Cortex of kidney (tissue), 1 donor: ENCODE data around the gene TCP11L1.
"Not testable (repeated sequence)": the region's sequence is repeated elsewhere in the genome, so short reads cannot be mapped to it uniquely, and the experiment has no call there.

Experiments
- DNase-seq: peaks from one replicate; lab custom pipeline; 2025; lab: John Stamatoyannopoulos, UW

TCP11L1 gene

DNA sequence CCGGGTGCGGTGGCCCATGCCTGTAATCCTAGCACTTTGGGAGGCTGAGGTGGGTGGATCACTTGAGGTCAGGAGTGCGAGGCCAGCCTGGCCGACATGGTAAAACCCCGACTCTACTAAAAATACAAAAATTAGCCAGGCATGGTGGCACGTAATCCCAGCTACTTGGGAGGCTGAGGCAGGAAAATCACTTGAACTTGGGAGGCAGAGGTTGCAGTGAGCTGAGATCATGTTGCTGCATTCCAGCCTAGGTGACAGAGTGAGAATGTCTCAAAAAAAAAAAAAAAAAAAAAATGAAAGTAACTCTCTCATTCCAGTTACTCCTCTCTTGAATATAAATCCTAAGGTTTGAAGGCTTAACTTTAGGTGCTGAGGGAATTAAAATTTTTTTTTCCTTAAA, 10.2 kb upstream of the TCP11L1 start:
- not testable (repeated sequence) for DNase-seq

DNA sequence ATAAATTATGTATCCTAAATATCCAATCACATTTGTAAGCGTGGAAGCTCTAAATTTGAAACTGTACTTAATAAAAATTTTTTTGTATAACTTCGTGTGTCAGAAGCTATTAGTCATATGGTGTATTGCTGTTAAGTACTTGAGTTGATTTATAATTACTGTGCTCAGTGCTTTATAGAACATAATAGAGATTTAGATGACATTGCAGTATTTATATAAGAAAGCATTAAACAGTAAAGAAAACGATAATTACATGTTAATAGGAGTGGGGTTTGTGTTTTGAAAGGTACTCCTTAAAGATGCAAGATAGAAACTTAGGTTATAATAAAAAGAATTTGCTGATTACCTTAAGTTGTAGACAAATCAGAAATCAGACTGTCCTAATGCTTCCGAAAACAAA, 5.9 kb upstream of the TCP11L1 start:
- DNase-seq, result no peak

DNA sequence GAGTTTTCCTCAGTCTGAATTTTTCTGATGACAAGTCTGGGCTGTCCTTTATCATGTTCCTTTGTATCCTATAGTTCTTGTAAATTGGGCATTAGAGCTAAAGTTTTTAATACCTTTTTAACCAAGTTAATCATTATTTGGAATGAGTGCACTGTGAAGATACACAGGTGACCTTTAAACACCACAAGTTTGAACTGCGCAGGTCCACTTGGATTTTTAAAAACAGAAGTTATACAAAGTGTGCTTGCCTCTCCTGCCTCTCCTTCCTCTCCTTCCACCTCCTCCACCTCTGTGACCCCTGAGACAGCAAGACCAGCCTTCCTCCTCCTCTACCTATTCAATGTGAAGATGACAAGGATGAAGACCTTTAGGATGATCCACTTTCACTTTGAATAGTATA, 4.4 kb upstream of the TCP11L1 start:
- no peak for DNase-seq

DNA sequence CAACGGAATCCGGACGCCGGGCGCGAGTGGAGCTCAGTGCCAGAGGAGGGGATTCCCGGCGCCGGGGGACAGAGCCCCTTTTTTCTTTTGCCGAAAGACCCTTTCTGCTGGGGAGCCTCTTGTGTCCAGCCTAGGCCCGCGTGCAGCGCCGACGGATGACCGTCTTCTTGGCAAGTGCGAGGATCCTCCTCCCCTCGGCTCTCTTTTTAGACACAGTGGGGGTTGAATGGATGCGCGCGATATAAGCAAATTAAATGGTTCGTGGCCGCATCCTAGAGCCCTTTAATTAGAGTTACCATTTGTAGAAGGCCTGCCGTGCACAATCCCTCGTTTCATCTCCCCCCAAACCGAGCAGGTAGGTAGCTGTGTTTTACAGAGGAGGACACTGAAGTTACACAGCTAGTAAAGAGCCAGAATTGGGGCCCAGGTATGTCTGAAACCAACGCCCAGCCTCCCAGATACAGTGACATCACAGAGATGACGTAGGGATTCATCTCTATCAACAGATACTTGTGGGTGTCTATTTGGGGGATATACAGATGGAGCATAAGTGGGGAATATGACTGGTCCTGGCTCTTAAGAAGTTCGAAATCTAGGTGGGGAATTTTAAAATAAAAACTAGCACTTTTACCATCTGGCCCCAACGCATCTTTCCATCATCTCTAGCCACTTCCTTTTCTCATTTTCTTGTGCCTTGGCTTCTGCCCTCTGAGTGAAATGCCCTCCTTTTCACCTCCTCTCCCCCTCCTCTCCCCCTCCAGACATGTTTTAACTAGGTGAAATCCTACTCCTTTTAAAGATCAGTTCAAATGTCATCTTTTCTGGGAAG, 875 bp downstream of the TCP11L1 start:
- no peak for DNase-seq

DNA sequence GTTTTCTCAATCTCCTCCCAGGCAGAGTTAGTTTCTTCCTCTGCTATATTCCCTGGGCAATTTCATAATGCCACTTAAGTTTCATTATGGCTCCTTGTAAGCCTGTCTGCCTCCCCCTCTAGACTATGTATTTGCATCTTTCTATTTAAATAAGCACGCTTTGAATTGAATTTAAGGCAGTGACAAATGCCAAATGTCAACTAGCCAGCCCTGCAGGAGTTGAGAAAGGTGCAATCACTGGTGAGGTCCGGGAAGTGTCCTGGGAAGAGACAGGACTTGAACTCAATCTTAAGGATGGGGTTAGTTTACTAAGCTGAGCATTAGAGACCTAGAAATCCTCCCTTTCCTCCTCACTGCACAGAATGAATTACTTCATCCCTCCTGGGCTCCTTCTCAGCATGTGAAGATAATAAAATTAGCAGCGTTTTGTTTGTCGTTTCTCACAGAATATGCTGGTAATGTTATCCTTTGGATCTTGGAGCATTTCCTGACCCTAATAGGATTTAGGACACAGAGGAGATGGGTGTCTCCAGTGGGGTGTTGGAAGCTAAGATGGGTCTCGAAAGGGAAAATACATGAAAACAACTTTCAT, 1.6 kb downstream of the TCP11L1 start:
- no peak for DNase-seq

DNA sequence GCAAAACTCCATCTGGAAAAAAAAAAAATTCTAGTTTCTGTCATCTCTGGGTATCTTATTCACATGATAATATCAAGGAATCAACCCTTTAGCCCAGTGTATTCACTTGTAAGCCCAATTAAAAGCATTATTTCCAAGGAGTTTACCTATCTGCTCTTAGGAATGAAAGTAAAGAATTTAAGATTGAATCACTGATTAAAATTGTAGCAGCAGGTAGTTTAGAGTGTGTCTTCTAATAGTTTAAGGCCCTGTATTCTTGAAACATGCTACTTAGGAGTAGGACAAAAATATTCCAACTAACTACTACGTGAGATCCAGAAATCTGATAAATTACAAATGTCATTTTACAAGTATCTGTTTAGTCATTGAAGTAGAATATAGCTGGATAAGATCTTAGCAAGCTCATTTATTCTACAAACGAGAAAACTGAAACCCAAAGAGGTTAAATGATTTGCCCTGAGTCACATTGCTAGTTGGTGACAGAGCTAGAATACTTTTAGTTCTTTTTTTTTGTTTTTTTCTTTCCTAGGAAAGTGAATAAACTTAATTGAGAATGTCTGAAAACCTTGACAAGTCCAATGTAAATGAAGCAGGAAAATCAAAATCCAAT, 4.0 kb downstream of the TCP11L1 start:
- no peak for DNase-seq

DNA sequence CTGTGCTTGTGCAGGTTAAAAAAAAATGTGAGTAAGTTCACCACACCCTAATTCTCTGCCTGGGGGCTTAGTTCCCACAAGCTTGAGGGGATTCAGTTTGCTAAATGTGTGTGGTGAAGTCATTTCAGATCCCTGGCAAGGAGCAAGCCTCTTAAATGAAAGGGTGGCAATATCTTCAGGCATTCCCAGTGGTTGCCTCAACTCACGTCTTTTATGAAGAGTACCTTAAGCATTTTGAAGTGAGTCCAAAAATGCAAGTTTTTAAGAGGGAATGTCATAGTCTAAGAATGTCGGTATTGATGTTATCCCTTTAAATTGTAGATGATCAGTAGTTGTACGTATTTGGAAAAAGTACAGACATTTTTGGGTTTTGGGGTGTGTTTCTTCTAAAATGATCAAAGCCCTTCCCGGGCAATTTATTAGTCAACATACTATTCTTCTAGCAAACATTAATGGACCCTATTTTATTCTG, 4.9 kb downstream of the TCP11L1 start:
- no peak for DNase-seq

DNA sequence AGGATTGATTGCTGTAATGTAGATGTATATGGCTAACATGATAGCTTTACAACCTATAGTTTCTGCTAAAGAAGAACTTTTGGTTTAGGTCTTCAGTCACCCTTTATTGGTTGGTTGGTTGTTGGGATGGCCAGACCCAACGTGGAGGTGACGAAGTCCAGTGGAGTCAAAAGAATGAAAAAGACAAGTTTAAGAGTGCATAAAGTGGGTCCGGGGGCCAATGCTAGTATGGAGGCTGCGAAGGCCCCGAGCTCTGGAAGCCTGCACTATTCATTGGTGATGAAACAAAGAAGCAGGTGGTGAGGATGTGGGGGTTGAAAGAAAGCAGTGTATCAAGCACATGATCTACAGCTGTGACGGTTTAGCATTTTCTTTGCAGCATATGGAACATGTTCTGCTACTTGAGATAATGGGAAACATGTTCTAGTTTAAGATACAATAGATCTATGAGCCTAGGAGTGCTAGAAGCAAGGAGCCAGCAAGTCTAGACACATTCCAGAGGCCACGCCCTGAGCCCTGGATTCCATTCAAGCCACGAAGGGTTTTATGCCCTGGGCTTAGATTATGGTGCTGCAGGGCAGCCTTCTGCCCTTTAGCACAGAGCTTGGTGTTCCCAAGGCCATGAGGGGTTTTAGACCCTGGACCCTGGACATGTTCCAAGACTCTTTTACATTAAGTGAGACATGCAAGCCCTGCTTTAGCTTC, 6.3 kb downstream of the TCP11L1 start:
- no peak for DNase-seq

DNA sequence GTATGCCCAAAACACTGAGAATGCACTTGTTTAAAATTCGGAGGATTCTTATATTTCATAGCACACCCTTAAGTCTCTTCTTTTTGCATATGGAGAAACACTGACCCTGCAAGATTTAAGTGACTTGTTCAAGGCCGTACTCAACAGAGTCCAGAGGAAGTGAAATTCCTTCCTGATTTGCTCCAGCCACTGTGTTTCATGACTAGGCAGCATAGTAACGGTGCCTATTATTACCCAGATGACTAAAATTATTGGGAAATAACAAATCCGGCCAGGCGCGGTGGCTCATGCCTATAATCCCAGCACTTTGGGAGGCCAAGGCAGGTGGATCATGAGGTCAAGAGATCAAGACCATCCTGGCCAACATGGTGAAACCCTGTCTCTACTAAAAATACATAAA, 9.3 kb downstream of the TCP11L1 start:
- not testable (repeated sequence) for DNase-seq

DNA sequence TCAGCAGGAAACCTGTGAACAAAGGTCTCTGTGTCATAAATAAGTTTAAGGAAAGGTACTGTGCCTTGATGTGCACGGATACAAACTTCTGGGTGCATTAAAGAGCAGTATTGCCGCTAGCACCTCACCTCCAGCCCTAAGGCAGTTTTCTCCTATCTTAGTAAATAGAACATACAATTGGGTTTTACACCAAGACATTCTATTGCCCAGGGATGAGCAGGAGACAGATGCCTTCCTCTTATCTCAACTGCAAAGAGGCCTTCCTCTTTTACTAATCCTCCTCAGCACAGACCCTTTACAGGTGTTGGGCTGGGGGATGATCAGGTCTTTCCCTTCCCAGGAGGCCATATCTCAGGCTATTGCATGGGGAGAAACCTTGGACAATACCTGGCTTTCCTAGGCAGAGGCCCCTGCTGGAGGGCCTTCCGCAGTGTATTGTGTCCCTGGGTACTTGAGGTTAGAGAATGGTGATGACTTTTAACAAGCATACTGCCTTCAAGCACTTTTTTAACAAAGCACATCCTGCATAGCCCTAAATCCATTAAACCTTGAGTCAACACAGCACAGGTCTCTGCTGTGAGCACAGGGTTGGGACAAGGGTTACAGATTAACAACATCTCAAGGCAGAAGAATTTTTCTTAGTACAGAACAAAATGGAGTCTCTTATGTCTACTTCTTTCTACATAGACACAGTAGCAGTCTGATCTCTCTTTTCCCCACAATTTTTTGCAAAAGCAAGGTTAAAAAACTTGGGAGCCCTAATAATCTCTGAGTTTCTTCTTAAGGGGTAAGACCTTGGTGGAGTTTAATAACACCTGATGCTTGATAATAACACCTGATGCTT, 10.4 kb downstream of the TCP11L1 start:
- DNase-seq, result not testable (repeated sequence)

DNA sequence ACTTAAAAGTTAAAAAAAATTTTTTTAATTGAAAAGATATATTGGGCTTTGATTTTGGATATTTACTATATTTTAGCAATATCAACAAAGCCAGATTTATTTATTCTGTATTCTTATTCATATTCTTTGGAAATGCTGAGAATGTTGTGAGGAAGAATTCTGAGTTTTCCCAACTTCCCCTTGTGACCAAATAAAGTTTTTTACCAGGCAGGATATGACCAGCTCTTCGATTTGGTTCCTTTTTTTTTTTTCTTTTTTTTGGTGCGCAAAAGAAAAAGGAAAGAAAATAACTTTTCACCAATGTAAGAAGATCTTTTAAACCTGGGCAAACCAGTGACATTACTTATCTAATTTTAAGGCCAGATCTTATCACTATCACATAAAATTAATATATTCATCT, 12.9 kb downstream of the TCP11L1 start:
- no peak for DNase-seq

DNA sequence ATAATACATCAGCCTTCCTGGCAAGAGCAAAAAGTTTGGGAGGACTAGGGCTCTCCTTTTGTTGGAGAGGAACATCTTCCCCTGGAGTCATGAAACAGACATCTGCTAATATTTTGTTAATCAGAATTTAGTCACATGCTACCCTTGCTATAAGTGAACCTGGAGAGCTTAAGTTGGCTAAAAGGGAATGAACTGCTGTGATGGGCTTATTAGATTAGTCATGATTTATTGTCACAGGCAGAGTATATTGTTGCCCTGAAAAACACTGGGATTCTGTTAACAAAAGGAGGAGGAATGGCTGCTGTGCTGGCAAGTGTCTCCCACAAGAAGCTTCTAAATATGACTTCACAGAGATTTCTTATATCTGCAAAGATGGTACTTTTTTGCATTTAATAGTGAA, 16.0 kb downstream of the TCP11L1 start:
- DNase-seq, result no peak

DNA sequence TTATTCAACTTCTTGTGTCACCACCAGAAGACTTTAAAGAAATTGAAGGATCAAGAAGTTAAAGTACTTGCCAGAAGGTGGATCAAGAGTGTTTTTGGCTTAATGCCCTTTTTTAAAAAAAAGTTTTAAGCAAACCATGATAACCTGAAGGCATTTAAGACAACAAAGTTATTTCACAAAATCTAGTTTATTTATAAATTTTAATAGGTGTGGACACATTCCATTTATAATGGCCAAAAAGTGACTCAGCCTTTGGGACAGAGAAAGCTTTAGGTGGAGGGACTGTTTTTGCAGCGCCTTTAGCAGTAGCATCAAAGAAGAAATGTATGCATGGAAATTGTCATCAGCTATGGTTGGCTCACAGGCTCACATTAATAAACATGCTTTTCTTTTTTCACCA, 17.9 kb downstream of the TCP11L1 start:
- no peak for DNase-seq

DNA sequence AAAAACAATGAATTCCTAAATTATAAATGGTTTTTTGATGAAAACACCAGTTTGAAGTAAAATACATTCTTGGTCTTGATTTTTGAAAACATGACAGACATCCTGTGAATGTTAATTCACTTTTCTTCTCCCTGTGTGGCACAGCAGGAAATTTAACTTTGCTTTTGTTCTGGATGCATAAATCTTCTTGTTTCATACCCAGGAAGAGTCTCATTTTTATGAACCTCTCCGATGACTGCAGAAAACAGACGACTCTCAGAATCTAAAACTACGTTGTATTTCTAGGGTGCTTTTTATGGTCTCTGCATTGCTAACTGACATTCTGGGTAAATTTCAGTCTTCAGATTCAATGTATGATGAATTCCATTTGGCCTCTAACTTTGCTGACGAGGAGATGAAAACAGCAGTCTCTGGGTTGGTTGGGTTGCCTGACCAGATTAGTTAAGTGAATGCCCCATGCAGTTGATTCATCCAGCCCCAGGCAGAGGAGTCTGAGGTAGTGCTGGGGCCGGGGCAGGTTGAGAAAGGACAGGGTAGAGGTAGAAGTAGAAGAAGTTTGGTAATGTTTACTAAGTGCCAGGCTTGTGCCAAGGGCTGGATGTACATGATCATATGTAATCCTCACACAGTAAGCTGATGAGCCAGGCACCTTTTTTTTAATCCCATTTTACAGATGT, 20.1 kb downstream of the TCP11L1 start:
- DNase-seq, result no peak

DNA sequence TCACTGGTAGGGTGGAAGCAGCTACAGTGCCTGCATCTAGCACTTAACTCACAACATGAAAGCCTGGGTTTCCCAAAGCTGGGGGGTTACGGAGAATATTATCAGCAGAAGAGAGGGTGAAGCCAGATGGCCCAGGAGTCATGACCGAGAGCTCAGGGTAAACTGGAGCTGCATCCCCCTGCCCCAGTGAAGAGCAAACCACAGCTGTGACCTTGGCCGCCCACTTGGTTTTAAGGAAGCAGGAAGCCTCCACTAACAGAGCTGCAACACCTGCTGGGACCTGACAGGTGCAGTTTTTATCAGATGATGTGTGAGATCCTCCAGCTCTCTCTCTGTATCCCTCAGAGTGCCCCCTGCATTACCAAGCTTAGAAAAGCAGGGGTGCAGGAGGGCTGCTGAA, 20.9 kb downstream of the TCP11L1 start:
- no peak for DNase-seq

DNA sequence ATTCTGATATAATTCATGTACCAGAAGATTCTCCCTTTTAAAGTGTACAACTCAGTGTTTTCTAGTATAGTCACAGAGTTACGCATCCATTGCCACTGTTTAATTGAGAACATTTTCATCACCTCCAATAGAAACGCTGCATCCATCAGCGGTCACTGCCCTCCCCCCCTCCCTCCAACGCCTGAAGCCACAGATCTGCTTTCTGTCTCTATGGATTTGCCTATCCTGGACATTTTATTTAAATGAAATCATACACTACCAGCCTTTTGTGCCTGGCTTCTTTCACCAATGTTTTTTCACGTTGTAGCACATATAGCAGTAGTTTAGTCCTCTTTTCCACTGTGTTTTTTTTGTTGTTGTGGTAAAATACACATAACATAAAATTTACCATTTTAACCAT, 22.8 kb downstream of the TCP11L1 start:
- DNase-seq, result no peak

DNA sequence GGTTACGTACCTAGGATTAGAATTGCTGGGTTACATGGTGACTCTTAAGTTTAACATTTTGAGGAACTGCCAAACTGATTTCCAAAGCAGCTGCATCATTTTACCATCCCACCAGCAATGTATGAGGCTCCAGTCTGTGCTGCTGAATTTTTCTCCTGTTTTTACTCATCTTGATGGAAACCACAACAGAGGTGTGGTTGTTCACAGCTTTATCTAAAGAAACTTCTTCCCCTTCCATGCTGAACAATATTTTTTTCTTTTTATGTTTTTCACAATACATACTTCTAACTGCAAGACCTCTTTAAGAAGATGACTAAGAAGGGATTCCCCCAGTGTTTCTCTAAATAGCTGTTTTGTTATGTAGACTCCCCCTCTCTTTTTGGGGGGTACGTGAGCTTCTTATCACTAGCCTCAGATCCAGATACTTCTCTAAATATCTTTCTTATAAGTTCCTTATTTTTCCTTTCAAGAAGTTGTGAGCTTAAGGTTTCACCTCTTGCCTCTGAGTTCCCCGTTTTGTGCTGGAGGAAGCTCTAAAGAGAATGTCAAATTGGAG, 24.0 kb downstream of the TCP11L1 start:
- DNase-seq, result no peak

DNA sequence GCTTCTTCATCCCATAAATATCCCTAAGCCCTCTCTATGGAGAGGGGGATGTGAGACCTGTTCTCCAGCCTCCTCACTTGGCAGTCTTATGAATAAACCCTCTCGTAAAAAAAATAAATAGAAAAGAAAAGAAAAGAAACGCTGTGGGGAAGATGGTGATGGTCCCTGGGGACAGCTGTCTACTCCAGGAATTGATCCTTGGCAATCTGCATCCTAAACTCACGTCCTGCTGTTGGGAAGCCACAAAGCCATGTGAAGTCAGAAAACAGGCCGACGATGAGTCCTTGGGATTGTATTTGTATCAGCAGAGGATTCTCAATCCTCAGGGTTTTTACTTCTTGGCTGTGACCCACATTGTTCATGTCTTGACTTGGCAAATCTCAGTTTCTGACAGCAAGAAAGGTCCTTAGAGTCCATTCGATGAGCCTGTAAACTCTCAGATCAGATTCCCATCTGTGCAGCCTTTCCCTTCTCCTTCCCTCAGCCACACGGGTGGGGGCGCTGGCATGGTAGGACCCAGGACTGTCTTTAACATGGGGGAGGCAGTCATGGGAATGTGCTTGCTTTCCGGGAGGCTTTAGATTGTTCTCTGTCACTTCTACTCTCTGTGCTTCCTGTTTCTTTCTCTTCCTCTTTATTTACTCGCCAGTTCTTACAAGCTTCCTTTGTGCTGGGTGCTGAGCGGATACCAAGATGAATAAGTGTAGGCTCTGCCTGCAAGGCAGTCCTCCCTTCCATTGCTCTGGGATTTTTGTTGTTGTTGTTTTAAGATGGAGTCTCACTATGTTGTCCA, 24.9 kb downstream of the TCP11L1 start:
- no peak for DNase-seq

DNA sequence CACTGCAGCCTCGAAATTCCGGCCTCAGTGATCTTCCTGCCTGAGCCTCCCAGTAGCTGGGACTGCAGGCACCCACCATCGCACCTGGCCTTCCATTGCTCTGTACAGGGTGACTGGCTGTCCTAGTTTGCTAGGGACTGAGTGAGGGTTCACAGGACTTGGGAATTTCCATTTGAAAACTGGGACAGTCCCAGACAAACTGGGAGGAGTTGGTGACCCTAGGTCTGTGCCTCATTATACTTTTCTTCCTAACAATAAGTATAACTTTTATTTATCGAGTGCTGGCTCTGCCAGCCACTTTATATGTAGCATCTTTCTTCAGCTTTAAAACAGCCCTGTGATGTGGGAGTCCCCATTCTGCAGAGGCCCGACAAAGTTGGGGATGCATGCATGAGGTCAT, 25.5 kb downstream of the TCP11L1 start:
- DNase-seq, result no peak
